Smooth muscle cell (in vitro differentiated cells): Measurements from ENCODE around the gene ARAF. TPM values are rescaled to one million over a fixed set of nuclear protein-coding genes. Genes with fewer than 3 reads are reported as not detected.

Experiments
- DNase-seq: peaks from one replicate; lab custom pipeline; 2025; ENCODE audit not compliant: unreplicated experiment; lab: John Stamatoyannopoulos, UW
- H2AFZ ChIP-seq: fragments of 200-600 bp; sonication (generic); 2 replicates; pipeline ENCODE4 v1.6.0; 2016; ENCODE audit warnings: antibody characterized with exemption, low read depth, mild to moderate bottlenecking
- H3F3A ChIP-seq: fragments of 200-600 bp; sonication (generic); 2 replicates; pipeline ENCODE4 v1.6.0; 2017; ENCODE audit warnings: antibody characterized with exemption, low read depth
- H3K27ac ChIP-seq: fragments of 200-600 bp; sonication (generic); 2 replicates; pipeline ENCODE4 v1.5.1; 2016; ENCODE audit warnings: low read depth, mild to moderate bottlenecking
- H3K27me3 ChIP-seq: fragments of 200-600 bp; sonication (generic); 2 replicates; pipeline ENCODE4 v1.6.1; 2016; ENCODE audit warnings: low read depth, mild to moderate bottlenecking
- H3K36me3 ChIP-seq: fragments of 200-600 bp; sonication (generic); 2 replicates; pipeline ENCODE4 v1.5.1; 2016; ENCODE audit warnings: low read depth
- H3K4me1 ChIP-seq: fragments of 200-600 bp; sonication (generic); 2 replicates; pipeline ENCODE4 v1.5.1; 2016; ENCODE audit warnings: low read depth
- H3K4me2 ChIP-seq: fragments of 200-600 bp; sonication (generic); 2 replicates; pipeline ENCODE4 v1.6.0; 2016; ENCODE audit warnings: mild to moderate bottlenecking
- H3K4me3 ChIP-seq: fragments of 200-600 bp; sonication (generic); 2 replicates; pipeline ENCODE4 v1.5.1; 2016; ENCODE audit warnings: mild to moderate bottlenecking
- H3K79me2 ChIP-seq: fragments of 200-600 bp; sonication (generic); 2 replicates; pipeline ENCODE4 v1.6.0; 2016; ENCODE audit warnings: low read depth, mild to moderate bottlenecking
- H3K9ac ChIP-seq: fragments of 200-600 bp; sonication (generic); 2 replicates; pipeline ENCODE4 v1.6.0; 2016; ENCODE audit warnings: low read depth
- H3K9me3 ChIP-seq: fragments of 200-600 bp; sonication (generic); replicated peaks from 2 replicates; pipeline ENCODE4 v1.5.1; 2016; ENCODE audit warnings: low read depth
- H4K20me1 ChIP-seq: fragments of 200-600 bp; sonication (generic); 2 replicates; pipeline ENCODE4 v1.6.0; 2016; ENCODE audit warnings: low read depth
- CTCF ChIP-seq: fragments of 200-600 bp; sonication (generic); IDR thresholded peaks from 2 replicates; pipeline ENCODE4 v1.5.1; 2017; ENCODE audit warnings: borderline replicate concordance, mild to moderate bottlenecking, antibody characterized with exemption; ENCODE audit not compliant: insufficient read depth, poor library complexity, severe bottlenecking
- WGBS: methylation state at CpG from one replicate; pipeline ENCODE4 v1.1.7; 2016; ENCODE audit warnings: low lambda C conversion rate; 5-methylcytosine and 5-hydroxymethylcytosine counted together
- polyA plus RNA-seq: library from polyadenylated mRNA; unstranded; fragments of >200 nt; fragmentation: Nextera tagmentation; extraction: Ambion mirVana; gene quantifications from 2 replicates; pipeline ENCODE4 v1.2.1, GENCODE V29; 2016
- total RNA-seq: library from RNA; depleted of rRNA; stranded (reverse); fragments of >200 nt; gene quantifications from 2 replicates; pipeline ENCODE4 v1.2.3, GENCODE V29; 2014

The ARAF gene
- total and polyA plus RNA-seq, 2 experiments from 2014 or later = 33.1 to 63.1 TPM

- Histone ChIP-seq H3K4me1 (no peaks in the 10 kb centered on the region), H3K79me2 (peaks cover 17% of the 10 kb centered on the region), H3K9me3 (no peaks in the 10 kb centered on the region), H4K20me1 (peaks cover 29% of the 10 kb centered on the region), H3K9ac (peak within 1 kb of the TSS; percentile 74), H3K4me3 (peak within 1 kb of the TSS; percentile 64), H3K27me3 (no peaks in the 10 kb centered on the region), H2AFZ (no peak within 1 kb of the TSS), H3F3A (no peaks in the 10 kb centered on the region), H3K36me3 (no peaks in the 10 kb centered on the region), H3K4me2 (peak within 1 kb of the TSS; percentile 86), H3K27ac (peak within 1 kb of the TSS; percentile 76)
- WGBS = 53% methylated on average over 24 of the region's 28 CpGs
- DNase-seq = peak; percentile 49
- TF ChIP-seq CTCF = no peak
Observed at GRCh38 chrX:47581731-47582647, 21.0 kb downstream of the ARAF start, which contains the start of gene TIMP1. Gene TIMP1, plus strand, starts transcription at chrX:47582436. Its CDS starts 980 bp downstream, at chrX:47583416.

GRCh38 chrX:47583240-47583861, 22.3 kb downstream of the ARAF start:
- no peaks in the 10 kb centered on the region for H3K9me3 ChIP-seq
- peak overlapping the region; percentile 64 for H3K4me3 ChIP-seq
- no peaks in the 10 kb centered on the region for H3K27me3 ChIP-seq
- H3K4me2 ChIP-seq = peak overlapping the region; percentile 86
- H3K9ac ChIP-seq = peak overlapping the region; percentile 74
- no peak for DNase-seq
- 77% methylated on average over 6 of the region's 8 CpGs for WGBS
- TF ChIP-seq CTCF = no peak
- peaks cover 17% of the 10 kb centered on the region for H3K79me2 ChIP-seq
- peaks cover 29% of the 10 kb centered on the region for H4K20me1 ChIP-seq
- no peaks in the 10 kb centered on the region for H3F3A ChIP-seq
- H3K4me1 ChIP-seq = no peaks in the 10 kb centered on the region
- no peak overlapping the region for H2AFZ ChIP-seq
- H3K36me3 ChIP-seq = no peaks in the 10 kb centered on the region
- peak overlapping the region; percentile 76 for H3K27ac ChIP-seq

GRCh38 chrX:47584714-47585113, 23.7 kb downstream of the ARAF start:
- Histone ChIP-seq H3K27me3 (no peaks in the 10 kb centered on the region), H3K79me2 (peaks cover 17% of the 10 kb centered on the region), H3K4me3 (peak overlapping the region; percentile 13), H3F3A (no peaks in the 10 kb centered on the region), H4K20me1 (peaks cover 29% of the 10 kb centered on the region), H3K9ac (no peak overlapping the region), H3K4me1 (no peaks in the 10 kb centered on the region), H3K9me3 (no peaks in the 10 kb centered on the region), H2AFZ (no peak overlapping the region), H3K4me2 (peak overlapping the region; percentile 86), H3K27ac (peak overlapping the region; percentile 35), H3K36me3 (no peaks in the 10 kb centered on the region)
- no peak for DNase-seq
- no peak for TF ChIP-seq CTCF
- WGBS = 81% methylated on average over 6 of the region's 6 CpGs
